Inflammatory macrophage treated with lipopolysaccharide for 4 hours (primary cell): ENCODE results near the gene ZNF549.
"Not testable (repeated sequence)": the region's sequence is repeated elsewhere in the genome, so short reads cannot be mapped to it uniquely, and the experiment has no call there.

ENCODE experiments used
- DNase-seq: peaks from one replicate; pipeline ENCODE4 v3.0.0-alpha.2; 2020

The ZNF549 gene

GRCh38 chr19:57527136-57527881 lies at the start of gene ZNF549:
Gene ZNF549, plus strand, starts transcription at chr19:57527356. Its CDS starts 218 bp downstream, at chr19:57527574.
- DNase-seq, result peak; percentile 83

DNA sequence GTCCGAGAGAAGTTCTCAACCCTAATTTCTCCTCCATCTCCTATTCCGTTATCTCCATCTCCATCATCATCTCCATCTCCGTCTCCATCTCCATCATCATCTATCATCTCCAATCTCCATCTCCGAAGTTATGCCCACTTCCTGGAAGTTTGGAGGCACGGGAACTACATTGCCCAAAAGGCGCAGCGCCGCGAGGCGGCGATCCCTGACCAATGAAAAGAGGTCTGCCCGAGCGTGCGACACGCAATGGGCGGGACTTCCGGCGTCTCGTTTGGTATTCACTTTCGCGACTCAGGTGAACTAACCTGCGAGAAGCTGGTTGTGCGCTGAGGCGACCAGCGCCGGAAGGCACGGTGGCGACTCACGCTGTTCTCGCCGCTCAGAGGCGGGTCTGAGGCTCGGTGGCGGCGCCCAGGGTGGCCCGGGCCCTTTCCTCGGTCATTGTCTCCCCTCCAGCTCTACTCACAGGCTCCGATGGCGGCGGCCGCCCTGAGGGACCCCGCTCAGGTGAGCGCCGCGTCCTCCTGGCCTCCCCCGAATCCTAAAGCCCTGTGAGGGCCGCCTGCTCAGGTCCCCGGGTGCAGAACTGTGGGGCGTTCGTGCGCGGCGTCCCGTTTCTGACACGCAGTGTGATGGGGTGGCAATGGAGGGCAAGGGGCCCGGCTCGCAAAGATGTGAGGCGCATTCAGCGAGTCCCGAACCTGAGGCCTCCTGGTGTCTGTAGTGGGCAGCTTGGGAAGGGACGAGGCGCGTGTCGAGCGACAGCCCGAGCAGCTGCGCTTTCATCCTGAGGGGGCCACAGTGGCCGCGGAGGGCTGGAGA lies 39.5 kb upstream of the ZNF549 start, which contains the start of gene ZNF419:
Gene ZNF419 (plus strand): TSS at position 274 of the 822 bp plus-strand sequence. CDS start 201 bp downstream, at position 475.
- DNase-seq, result peak; percentile 87

- not testable (repeated sequence) for DNase-seq
Observed at GRCh38 chr19:57488299-57488644, 38.9 kb upstream of the ZNF549 start.

DNA sequence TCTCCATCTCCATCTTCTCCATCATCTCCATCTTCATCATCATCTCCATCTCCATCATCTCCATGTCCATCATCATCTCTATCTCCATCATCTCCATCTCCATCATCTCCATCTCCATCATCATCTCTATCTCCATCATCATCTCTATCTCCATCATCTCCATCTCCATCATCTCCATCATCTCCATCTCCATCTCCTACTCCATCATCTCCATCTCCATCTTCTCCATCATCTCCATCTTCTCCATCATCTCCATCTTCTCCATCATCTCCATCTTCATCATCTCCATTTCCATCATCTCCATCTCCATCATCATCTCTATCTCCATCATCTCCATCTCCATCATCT lies 27.9 kb upstream of the ZNF549 start:
- DNase-seq, result not testable (repeated sequence)

GRCh38 chr19:57499680-57500395 lies 27.3 kb upstream of the ZNF549 start, which contains the start of gene ZNF773:
Gene ZNF773, plus strand, starts transcription at chr19:57499938. Its CDS starts 143 bp downstream, at chr19:57500081.
- peak; percentile 97 for DNase-seq

DNA sequence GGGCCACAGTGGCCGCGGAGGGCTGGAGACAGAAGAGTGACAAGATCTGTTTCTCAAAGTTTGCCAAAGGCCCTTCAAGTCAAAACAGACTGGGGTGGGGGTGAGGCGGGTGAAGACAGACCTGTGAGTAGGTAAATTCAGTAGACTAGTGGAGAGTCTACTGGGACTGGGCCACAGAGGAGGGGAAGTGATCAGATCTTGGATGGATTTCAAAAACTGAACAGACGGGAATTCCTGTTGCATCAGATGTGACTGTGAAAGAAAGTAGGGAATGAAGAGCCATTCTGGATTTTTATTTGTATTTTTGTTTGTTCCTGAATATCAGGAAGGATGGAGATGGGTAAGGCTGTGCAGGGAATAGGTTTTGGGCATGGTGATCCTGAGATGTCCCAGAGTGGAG lies 26.8 kb upstream of the ZNF549 start:
- DNase-seq, result not testable (repeated sequence)

- no peak for DNase-seq
Observed at GRCh38 chr19:57506163-57506562, 21.0 kb upstream of the ZNF549 start.

GRCh38 chr19:57511484-57511883 lies 15.7 kb upstream of the ZNF549 start:
- no peak for DNase-seq

- DNase-seq, result no peak
Observed at GRCh38 chr19:57512845-57513244, 14.3 kb upstream of the ZNF549 start.

GRCh38 chr19:57515255-57515654 lies 11.9 kb upstream of the ZNF549 start:
- DNase-seq, result no peak

DNA sequence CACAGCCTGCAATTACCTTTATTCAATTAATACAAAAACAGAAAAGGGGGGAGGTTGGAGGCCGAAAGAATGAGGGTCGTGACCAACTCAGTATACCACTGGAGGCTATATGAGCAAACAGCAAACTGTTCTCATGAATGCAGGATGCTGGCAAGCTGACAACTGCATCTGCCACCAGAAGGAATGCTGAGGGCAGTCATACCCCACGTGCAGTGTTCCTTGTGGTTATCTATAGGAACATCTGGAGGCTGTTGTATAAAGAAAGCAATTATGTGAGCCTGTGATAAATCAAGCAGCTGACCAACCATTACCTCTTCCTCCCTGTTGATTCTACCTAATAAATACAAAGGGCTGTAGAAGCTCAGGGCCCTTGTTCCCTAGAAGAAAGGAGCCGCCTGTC lies 9.1 kb upstream of the ZNF549 start:
- DNase-seq, result not testable (repeated sequence)

DNA sequence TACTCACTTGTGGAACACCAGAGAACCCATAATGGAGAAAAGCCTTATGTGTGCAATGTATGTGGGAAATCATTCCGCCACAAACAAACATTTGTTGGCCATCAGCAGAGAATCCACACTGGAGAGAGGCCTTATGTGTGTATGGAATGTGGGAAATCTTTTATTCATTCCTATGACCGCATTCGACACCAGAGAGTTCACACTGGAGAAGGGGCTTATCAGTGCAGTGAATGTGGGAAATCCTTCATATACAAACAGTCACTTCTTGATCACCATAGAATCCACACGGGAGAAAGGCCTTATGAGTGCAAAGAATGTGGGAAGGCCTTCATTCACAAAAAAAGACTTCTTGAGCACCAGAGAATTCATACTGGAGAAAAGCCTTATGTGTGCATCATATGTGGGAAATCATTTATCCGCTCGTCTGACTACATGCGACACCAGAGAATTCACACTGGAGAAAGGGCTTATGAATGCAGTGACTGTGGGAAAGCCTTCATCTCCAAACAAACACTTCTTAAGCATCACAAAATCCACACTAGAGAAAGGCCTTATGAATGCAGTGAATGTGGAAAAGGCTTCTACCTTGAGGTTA lies 10.9 kb downstream of the ZNF549 start:
- DNase-seq, result no peak

GRCh38 chr19:57546513-57546912 lies 19.4 kb downstream of the ZNF549 start:
- no peak for DNase-seq

GRCh38 chr19:57552432-57552831 lies 25.3 kb downstream of the ZNF549 start:
- DNase-seq, result no peak

- DNase-seq, result no peak
Observed at GRCh38 chr19:57557659-57558058, 30.5 kb downstream of the ZNF549 start.

- no peak for DNase-seq
Observed at GRCh38 chr19:57558525-57558924, 31.4 kb downstream of the ZNF549 start.

DNA sequence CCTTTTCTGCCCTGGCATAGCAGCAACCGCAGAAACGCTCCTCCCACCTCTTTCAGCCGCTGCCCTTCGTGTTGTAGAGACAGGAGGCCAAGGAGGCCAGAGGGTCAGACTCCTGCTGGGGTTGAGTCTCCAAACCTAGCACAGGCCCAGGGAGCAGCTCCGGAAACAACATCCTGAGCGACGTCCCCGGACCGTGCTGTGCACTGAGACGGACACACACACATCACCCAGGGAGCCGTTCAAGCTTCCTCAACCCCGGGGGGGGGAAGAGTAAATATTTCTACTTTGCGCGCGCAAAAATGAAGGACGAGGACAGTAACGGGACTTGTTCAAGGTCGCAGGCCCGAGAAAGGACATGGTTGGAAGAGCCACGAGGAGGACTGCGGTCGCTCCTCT lies 31.9 kb downstream of the ZNF549 start:
- no peak for DNase-seq

- peak; percentile 82 for DNase-seq
Observed at GRCh38 chr19:57559404-57560025, 32.4 kb downstream of the ZNF549 start, which contains the start of gene ZNF550. Gene ZNF550, minus strand, starts transcription at chr19:57559863. Its CDS starts 181 bp downstream, at chr19:57559682.

- no peak for DNase-seq
Observed at GRCh38 chr19:57560049-57560491, 32.9 kb downstream of the ZNF549 start.

DNA sequence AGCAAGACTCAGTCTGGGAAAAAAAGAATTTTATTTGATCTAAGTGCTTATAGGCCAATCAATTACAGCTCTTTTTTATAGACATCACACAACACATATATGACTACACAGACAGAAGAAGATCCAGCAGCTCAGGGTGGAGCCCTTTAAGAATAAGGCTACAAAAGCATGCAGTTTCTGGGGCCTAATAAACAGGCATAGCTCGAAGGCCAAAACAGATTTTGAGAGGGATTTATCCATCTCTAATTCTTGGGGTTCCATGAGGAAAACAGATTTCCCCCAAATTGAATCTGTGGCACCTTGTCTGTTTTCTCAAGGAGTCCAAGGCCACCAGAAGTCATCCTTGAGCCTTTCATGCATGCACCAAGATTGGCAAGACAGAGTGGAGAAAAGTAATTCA lies 36.4 kb downstream of the ZNF549 start:
- no peak for DNase-seq

DNA sequence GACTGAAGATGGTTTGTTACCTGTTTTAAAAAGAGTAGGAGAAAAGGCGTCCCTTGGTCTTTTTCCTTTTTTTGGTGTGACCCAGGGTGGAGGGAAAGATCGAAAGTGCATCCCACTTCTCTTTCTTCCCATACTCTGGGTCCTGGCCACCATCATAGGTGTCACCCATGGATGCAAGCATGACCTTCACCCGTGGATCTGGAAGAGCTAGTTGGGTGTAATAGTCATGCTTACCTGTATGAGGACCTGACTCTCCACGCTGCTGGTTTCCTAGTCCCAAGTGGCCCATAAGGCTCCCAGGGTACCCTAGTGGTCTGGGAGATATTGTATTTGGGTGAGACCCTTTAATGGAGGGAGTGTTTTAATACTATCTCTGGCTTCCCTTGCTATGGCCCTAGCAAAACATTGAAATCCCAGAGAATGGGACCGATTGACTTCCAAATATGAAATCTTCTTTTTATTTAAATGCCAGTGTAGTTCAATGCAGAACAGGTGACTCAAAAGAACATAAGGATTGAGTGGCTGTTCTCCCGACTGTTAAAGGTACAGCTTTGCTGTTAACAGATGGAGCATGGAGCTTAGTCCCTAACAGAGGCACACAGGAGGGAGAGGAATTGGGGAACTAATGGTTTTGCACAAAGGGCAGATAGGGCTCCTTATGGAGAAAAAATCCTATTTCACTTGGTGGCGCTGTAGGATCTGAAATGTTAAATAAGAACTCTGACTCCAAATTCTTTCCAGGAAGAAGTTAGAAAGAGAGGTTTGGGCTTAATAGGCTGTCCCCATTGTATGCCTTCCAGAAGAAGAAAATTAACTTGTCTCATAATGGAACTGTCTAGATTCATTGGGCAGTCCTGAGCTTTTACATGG lies 39.5 kb downstream of the ZNF549 start:
- DNase-seq, result peak; percentile 18
